HPDE6-E6E7 (cell line): ENCODE measurements around the gene WDR43.
"Not testable (repeated sequence)": the region's sequence is repeated elsewhere in the genome, so short reads cannot be mapped to it uniquely, and the experiment has no call there.

Experiments used
- DNase-seq: peaks from one replicate; pipeline ENCODE4 v3.0.0; 2011; ENCODE audit warnings: missing footprints; ENCODE audit errors: extremely low spot score

The WDR43 gene

DNA sequence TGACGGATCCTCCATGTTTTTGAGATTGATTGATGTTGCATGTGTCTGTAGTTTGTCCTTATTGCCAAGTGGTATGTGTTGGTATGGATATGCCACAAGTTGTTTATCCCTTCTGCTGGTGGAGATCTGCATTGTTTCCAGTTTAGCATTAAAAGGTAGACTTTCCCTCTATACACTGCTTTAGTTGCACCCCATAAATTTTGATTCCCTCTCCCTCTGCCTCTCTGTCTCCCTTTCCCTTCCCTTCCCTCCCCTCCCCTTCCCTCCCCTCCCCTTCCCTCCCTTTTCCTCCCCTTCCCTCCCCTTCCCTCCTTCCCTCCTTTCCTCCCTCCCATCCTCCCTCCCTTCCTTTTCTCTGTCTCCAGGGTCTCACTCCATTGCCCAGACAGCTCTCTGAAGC is 68.0 kb downstream of the WDR43 start:
- no peak for DNase-seq

- DNase-seq, result no peak
These were observed 76.1 kb downstream of the WDR43 start for GRCh38 chr2:28970464-28971160.

DNA sequence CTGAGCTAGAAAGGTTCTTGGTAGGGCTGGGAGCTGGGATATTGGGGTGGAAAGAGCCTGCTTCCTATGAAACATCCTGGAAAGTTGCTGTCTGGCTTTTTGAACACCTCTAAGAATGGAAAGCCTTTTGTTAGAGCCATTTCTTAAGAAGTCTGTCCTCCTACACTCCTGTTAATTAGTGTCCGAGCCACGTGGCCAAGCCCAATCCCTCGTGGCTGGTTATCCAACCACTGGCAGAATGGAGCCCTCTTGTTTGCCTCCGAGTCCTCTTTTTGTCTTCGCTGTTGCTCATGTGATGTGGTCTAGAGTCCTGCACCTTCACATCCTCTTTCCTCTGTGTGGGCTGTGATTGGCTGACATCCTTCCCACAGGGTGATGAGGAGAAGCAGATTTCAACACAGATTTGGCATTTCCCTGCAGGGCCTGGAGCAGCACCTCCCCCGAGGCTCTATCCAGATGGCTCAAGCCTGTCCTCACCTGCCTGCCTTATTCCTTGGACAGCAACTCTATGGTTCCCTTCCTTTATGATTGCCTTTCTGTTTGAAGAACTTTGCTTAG is 78.4 kb downstream of the WDR43 start:
- no peak for DNase-seq

GRCh38 chr2:28974252-28974651 is 79.8 kb downstream of the WDR43 start:
- DNase-seq, result no peak

DNA sequence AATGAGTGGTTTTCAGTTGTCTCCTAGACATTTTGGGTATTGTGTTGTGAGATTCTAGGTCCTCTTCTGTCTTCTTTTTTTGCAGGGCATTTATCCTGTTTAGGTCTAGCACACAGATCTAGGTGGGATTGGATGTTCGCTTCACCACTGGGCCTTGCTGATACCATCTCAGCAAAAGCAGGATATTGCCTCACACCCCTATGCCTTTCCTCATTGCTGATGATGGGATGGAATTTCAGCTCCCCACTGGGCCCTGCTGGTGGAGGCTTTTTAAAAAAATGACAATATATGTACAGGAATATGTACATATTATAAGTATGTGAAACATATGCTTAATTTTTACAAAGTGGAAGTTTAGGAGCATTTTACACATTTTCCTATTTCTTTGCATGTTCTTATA is 81.2 kb downstream of the WDR43 start:
- DNase-seq, result no peak

DNA sequence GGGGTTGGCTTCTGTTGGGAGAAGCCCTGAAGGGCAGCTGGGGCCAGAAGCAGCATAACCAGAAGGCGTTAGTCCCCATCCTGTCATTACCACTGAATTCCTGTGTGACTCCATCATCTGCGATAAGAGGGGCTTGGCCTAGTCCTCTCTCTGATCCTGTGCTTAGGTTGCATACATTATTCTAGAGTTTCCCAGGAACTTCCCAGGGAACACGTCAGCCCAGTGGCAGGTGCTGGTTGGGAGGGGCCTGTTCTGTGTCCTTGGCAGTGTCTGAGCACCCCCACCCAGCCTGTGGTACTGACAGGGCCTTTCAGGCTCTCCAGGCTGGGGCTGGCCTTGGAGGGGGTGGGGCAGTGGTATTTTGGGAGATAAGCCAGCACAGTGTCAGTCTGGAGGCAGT is 82.1 kb downstream of the WDR43 start:
- peak; percentile 72 for DNase-seq

DNA sequence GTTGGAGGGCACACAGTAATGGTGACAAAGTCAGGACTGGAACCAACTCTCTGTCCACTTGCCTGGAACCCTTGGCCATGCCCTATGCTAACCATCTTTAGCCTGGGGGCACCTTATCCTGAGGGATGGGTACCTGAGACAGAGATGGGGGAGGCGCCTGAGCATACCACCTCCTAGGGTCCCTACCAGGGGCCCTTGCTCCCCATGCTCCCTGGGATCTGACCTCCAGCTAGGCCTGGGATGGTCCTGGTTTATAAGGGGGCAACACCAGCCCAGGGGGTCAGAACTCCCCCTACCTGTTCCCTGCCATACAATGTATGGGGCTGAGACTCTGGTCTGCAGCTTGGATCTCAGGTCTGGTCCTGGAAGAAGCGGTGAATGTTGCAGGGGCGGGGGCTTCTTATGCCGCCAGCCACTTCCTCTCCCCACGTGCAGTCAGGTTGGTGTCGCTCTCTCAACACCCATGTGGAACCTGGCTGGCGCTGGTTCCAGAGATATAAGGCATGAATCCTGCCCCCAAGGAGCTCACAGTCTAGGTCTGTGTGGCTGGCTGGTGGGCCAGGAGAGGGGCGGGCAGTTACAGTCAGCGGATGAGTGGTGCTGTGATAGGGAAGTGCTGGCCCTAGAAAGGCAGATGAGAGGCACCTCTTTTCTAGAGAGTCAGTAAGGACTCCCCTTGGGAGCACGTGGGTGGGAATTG is 82.9 kb downstream of the WDR43 start:
- DNase-seq, result no peak

DNA sequence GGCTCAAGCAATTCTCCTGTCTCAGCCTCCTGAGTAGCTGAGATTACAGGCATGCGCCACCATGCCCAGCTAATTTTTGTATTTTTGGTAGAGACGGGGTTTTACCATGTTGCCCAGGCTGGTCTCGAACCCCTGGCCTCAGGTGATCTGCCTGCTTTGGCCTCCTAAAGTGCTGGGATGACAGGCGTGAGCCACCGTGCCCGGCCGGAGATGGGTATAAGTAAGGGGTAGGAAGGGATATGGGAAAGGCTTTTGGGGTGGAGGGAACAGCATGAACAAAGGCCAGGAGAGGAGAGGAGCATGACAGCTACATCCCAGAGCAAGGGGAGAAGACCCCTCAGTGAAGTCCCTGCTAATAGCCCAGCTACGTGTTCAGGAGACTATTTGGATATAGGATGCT is 83.5 kb downstream of the WDR43 start:
- DNase-seq, result not testable (repeated sequence)

DNA sequence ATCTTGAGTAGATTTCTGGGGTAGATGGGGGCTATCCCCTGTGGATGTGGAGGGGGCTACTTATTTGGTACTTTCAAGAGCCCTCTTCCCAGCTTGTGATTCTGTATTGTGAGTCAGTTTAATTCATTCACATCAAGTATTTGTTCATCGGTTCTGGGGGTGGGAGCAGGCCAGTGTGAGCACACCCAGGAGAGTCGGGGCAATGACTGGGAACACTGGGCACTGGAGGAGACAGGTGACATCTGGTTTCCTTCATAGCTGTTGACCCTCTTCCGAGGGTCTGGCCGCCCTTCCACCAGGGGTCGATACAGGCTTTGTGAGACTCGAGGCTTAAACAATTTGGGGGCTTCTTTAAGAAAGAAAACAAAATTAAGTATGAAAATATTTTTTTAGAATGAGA is 84.1 kb downstream of the WDR43 start:
- DNase-seq, result no peak

- no peak for DNase-seq
These were observed 84.6 kb downstream of the WDR43 start for GRCh38 chr2:28979041-28979440.

GRCh38 chr2:28979576-28980366 is 85.3 kb downstream of the WDR43 start:
- no peak for DNase-seq

GRCh38 chr2:28980368-28981015 is 86.0 kb downstream of the WDR43 start:
- no peak for DNase-seq

DNA sequence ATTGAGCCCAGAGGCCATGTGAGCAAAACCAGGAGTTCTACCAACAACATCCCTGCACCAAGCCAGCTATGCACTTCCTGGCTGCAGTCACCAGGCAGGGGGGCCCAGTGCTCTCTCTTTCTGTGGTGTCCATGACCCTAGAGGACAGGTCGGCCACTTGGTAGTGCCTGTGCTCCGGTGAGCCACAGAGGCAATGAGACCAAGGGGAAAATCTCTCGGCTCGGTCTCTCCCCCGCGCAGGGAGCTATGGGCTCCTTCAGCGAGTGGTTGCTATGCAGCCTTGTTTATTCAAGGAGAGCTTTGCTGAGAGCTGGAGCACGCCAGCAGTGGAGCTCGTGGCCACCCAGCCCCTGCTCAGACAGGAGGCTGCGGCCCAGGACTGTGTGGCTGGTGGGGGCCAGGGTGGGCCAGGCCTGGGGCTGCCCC is 86.6 kb downstream of the WDR43 start, which contains the start of gene TOGARAM2:
TOGARAM2 (plus strand) TSS at position 283 of the 426 bp plus-strand sequence. CDS start 13,537 bp downstream, outside the sequence.
- no peak for DNase-seq

GRCh38 chr2:28981620-28982376 is 87.3 kb downstream of the WDR43 start:
- DNase-seq, result no peak

- DNase-seq, result no peak
These were observed 88.0 kb downstream of the WDR43 start for GRCh38 chr2:28982381-28982950.

- DNase-seq, result no peak
These were observed 92.0 kb downstream of the WDR43 start for GRCh38 chr2:28986429-28986828.

DNA sequence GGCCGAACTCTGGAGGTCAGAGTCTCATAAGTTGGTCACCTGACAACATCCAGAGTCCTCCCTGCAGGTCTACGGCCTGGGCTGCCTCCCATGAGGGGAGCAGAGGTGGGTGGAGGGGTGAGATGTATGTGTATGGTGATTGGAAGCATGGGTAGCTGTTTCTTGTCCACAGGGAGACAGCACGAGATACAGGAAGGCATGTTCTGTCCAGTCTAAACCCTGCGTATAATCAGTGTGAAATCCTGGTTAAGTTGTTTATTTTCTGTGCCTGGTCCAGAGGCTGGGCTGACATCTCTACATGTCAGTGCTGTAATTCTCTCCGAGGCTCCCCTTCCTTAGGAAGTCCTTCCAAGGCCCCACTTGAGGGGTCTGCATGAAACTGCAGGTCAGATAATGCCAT is 95.5 kb downstream of the WDR43 start:
- no peak for DNase-seq

DNA sequence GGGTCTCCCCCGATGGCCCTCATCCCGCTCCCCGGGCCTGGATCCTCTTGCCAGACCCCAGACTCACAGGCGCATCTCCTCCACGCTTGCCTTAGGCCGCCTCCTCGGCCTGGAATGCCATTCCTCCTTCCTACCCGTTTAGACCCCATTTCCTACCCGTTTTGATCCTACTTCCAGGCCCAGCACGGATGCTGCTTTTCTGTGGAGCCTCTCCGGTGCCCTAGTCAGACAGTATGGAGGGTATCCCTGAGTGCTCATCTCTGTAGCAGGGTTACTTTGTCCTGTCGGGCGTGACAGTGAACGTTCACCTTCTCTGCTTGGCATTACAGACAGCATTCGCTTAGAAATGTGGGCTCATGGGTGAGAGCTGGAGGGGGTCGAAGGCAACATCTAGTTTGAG is 96.0 kb downstream of the WDR43 start:
- no peak for DNase-seq

- DNase-seq, result no peak
These were observed 96.6 kb downstream of the WDR43 start for GRCh38 chr2:28991021-28991420.

- DNase-seq, result no peak
These were observed 97.0 kb downstream of the WDR43 start for GRCh38 chr2:28991460-28991859.
